ENCODE results near the gene RENBP. TPM values are rescaled to one million over a fixed set of nuclear protein-coding genes. Genes with fewer than 3 reads are reported as not detected.

The RENBP gene
- polyA plus RNA-seq, 1 of the 3 experiments (the other 2 are of a cell fraction) = 0.90 TPM

GRCh38 chrX:153947009-153947769 lies 2.7 kb upstream of the RENBP start:
- Histone ChIP-seq H3K27ac (ENCODE audit: low read depth in 2 of 2, low read length in 1 of 2) (no peak overlapping the region), H3K79me2 (ENCODE audit: insufficient read depth) (no peaks in the 10 kb centered on the region), H3K4me1 (ENCODE audit: control insufficient read depth in 1 of 2, insufficient read depth in 2 of 2, low read depth in 1 of 2, low read length in 1 of 2) (peaks cover 0 to 2% of the 10 kb centered on the region in 2 experiments; a peak in 1 of 4 replicates), H3K4me3 (ENCODE audit: low read depth in 2 of 2, low read length in 1 of 2) (no peak overlapping the region), H3K9me2 (no peaks in the 10 kb centered on the region), H2AFZ (ENCODE audit: low read depth) (no peak overlapping the region), H3K9me3 (no peaks in the 10 kb centered on the region), H4K20me1 (ENCODE audit: insufficient read depth) (0 out of 2 replicates have a peak, but pooled peaks cover 9% of the 10 kb centered on the region), H3K9ac (no peak overlapping the region), H3K4me2 (no peak overlapping the region), H3K27me3 (ENCODE audit: insufficient read depth) (no peaks in the 10 kb centered on the region), H3F3A (replicated peaks; ENCODE audit: insufficient read depth) (peaks cover 19% of the 10 kb centered on the region), H3K36me3 (replicated peaks in 1 of 2; ENCODE audit: control insufficient read depth in 1 of 2, insufficient read depth in 2 of 2, low read length in 1 of 2) (peaks cover 3 to 48% of the 10 kb centered on the region in 2 experiments)
- WGBS (ENCODE audit: low lambda C conversion rate) = 39% methylated on average over 13 of the region's 19 CpGs
- POLR2A ChIA-PET = interaction anchor here (0.7 to 1.3 kb wide), 2 partner anchors 20 to 169 kb away, joined by 3 read pairs; no protein-coding TSS in a partner anchor
- TF ChIP-seq YY1 (IDR thresholded peaks at IDR 0.05; ENCODE audit: low read depth) (no peak), CTCF (IDR thresholded peaks at IDR 0.05) (peak; percentile 96), SMC3 (IDR thresholded peaks at IDR 0.05; ENCODE audit: low read depth, low read length) (peak; percentile 79), MAX (IDR thresholded peaks at IDR 0.05; ENCODE audit: low read depth) (0 out of 2 replicates have a peak, but pooled peaks have one; percentile 17), RAD21 (IDR thresholded peaks at IDR 0.05; ENCODE audit: low read length) (peak; percentile 72)
- CTCF ChIA-PET = interaction anchor here (0.6 to 11.8 kb wide), 33 partner anchors 9 to 1006 kb away, joined by 3 to 271 read pairs (median 3); partner anchors contain the start of genes ARHGAP4, HCFC1, NAA10 and PLXNB3
- DNase-seq = peak; percentile 91

- Histone ChIP-seq H3K4me2 (no peak overlapping the region), H2AFZ (ENCODE audit: low read depth) (no peak overlapping the region), H3K36me3 (replicated peaks in 1 of 2; ENCODE audit: control insufficient read depth in 1 of 2, insufficient read depth in 2 of 2, low read length in 1 of 2) (peaks cover 0 to 39% of the 10 kb centered on the region in 2 experiments), H3K4me1 (ENCODE audit: control insufficient read depth in 1 of 2, insufficient read depth in 2 of 2, low read depth in 1 of 2, low read length in 1 of 2) (peaks cover 0 to 2% of the 10 kb centered on the region in 2 experiments; a peak in 1 of 4 replicates), H4K20me1 (ENCODE audit: insufficient read depth) (0 out of 2 replicates have a peak, but pooled peaks cover 9% of the 10 kb centered on the region), H3K4me3 (ENCODE audit: low read depth in 2 of 2, low read length in 1 of 2) (no peak overlapping the region), H3K9me2 (no peaks in the 10 kb centered on the region), H3F3A (replicated peaks; ENCODE audit: insufficient read depth) (peaks cover 19% of the 10 kb centered on the region), H3K27me3 (ENCODE audit: insufficient read depth) (no peaks in the 10 kb centered on the region), H3K9me3 (no peaks in the 10 kb centered on the region), H3K9ac (no peak overlapping the region), H3K27ac (ENCODE audit: low read depth in 2 of 2, low read length in 1 of 2) (no peak overlapping the region), H3K79me2 (ENCODE audit: insufficient read depth) (no peaks in the 10 kb centered on the region)
- ChIA-PET CTCF (interaction anchor here (0.6 to 11.8 kb wide), 27 partner anchors 8 to 1005 kb away, joined by 3 to 271 read pairs (median 4); partner anchors contain the start of genes ARHGAP4, HCFC1, NAA10 and PLXNB3), POLR2A (interaction anchor here (0.7 to 1.3 kb wide), 3 partner anchors 12 to 168 kb away, joined by 3 to 5 read pairs (median 3); partner anchors contain the start of gene NAA10)
- 94% methylated on average over 18 of the region's 24 CpGs for WGBS (ENCODE audit: low lambda C conversion rate)
- no peak for TF ChIP-seq RFX5 (IDR thresholded peaks at IDR 0.05; ENCODE audit: low read length)
- TF ChIP-seq TAF1 (IDR thresholded peaks at IDR 0.05; ENCODE audit: borderline replicate concordance, low read depth, low read length) = no peak
- TF ChIP-seq TCF12 (IDR thresholded peaks at IDR 0.05) = no peak
- no peak for TF ChIP-seq NRF1 (IDR thresholded peaks at IDR 0.05; ENCODE audit: low read depth, low read length)
- TF ChIP-seq MEF2A (IDR thresholded peaks at IDR 0.05; ENCODE audit: borderline replicate concordance, low read depth) = no peak
- TF ChIP-seq FOSL2 (IDR thresholded peaks at IDR 0.05; ENCODE audit: borderline replicate concordance, low read depth) = no peak
- no peak for TF ChIP-seq SMC3 (IDR thresholded peaks at IDR 0.05; ENCODE audit: low read depth, low read length)
- TF ChIP-seq SIN3A (IDR thresholded peaks at IDR 0.05; ENCODE audit: borderline replicate concordance, low read depth, low read length) = no peak; the same call in 1 of the 2 replicates
- no peak for TF ChIP-seq MAX (IDR thresholded peaks at IDR 0.05; ENCODE audit: low read depth)
- no peak for TF ChIP-seq RXRA (IDR thresholded peaks at IDR 0.05; ENCODE audit: borderline replicate concordance, low read depth)
- no peak for TF ChIP-seq YY1 (IDR thresholded peaks at IDR 0.05; ENCODE audit: low read depth)
- TF ChIP-seq USF1 (IDR thresholded peaks at IDR 0.05; ENCODE audit: borderline replicate concordance, low read depth) = no peak
- no peak for TF ChIP-seq ELF1 (IDR thresholded peaks at IDR 0.05)
- TF ChIP-seq USF2 (IDR thresholded peaks at IDR 0.05; ENCODE audit: borderline replicate concordance, low read depth, low read length) = no peak
- no peak for DNase-seq
These were observed 1.8 kb upstream of the RENBP start for GRCh38 chrX:153945956-153946943.

Data from SK-N-SH (cell line).